Right ventricle myocardium superior (tissue), 1 donor: Measurements from ENCODE around the gene KLC1. TPM values are rescaled to one million over a fixed set of nuclear protein-coding genes. Genes with fewer than 3 reads are reported as not detected.
"Not testable (repeated sequence)": the region's sequence is repeated elsewhere in the genome, so short reads cannot be mapped to it uniquely, and the experiment has no call there.

Experiments
- ATAC-seq: fragments of 200-7000 bp; cut with Tn5 transposase; one replicate; pipeline ENCODE4 v1.9.1; 2020; ENCODE audit warnings: mild to moderate bottlenecking; ENCODE audit not compliant: poor library complexity
- DNase-seq: peaks from one replicate; pipeline ENCODE4 v3.0.0-alpha.2; 2020
- intact Hi-C: fragments of 100-400 bp; cut with DNase I; formaldehyde crosslinking; loops from one replicate; pipeline ENCODE4 v1.11.2; 2022
- total RNA-seq: library from RNA; stranded (reverse); fragmentation: NEBNext Ultra II Directional; extraction: Animal tissue kit (Norgen Biotek cat#: 25700); gene quantifications from one replicate; pipeline ENCODE4 v1.2.1, GENCODE V29; 2021
- donor health status: DM: no; HTN: yes; CAD: no; lungs with severe emphysema.

Gene KLC1
- total RNA-seq, 1 donor from 2014 or later = 152 TPM

DNA sequence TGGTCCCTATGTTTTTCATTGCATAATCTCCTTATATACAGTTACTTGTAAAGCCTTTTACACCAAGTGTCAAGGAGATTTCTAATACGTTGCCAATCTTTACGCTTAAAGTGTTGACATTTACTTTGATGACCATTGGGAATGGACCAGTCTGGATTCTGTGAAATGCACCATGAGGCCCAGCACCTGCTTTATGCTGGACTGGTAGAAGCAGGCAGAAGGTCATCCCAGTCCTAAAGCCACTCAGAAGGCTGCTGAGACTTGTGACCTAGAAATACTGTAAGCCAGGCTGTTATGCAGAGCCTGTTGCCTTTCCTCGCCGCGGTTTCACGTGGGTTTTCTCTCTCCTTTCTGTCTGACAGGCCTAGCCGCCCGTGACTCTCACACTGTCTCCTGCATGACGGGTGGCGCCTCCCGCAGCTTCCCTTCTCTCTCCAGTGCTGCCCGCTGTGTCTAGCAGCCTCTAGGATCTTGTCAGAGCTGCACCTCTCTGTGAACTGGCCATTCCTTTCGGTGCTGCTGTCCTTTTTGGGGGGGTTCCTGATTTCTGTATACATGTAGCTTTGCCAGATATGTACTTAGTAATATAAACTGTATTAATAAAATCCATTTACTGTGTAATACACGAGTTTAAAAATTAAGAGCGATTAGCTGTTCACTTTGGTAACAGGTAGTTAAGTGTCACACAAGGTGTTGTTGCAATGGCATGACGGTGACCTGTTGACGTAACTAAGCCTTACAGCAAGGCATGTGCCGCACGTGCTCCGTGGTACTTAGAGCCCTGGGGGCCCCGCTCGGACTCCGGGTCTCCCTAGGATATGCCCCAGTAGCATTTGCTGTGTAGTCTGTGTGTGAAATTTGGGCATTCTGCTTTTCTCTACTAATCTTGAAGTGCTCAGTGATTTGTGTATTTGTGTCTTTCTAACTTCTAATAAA lies 56.5 kb downstream of the KLC1 start:
- peak; percentile 21 for ATAC-seq
- intact Hi-C loops = no loop called here
- DNase-seq = no peak

DNA sequence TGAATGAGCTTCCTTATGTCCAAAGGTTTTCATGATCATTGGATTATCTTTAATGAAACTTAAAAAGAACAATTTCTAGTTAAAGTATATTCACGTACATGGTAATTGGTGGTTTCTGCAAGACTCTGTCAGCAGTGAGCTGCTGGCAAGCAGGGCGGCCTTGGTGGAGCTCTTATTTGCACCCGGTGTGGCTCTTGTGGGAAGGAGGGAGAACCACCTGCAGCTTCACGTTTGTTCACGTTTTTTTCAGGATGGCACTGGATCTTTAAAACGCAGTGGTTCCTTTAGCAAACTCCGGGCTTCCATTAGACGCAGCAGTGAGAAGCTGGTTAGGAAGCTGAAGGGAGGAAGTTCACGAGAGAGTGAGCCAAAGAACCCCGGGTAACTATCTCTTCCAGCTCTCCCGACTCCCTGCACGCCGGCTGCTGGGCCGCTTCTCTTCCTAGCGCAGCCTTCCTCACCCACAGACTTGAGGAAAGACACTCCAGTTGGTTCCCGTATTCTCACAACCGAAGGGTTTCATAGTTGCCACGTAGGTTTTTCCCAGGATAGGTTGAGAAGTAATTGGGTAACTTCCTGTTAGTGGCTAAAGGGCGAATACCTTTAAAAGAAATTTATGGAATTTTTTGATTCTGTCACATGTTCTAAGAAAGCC lies 57.9 kb downstream of the KLC1 start:
- intact Hi-C loops = no loop called here
- ATAC-seq (no peak), DNase-seq (no peak)

DNA sequence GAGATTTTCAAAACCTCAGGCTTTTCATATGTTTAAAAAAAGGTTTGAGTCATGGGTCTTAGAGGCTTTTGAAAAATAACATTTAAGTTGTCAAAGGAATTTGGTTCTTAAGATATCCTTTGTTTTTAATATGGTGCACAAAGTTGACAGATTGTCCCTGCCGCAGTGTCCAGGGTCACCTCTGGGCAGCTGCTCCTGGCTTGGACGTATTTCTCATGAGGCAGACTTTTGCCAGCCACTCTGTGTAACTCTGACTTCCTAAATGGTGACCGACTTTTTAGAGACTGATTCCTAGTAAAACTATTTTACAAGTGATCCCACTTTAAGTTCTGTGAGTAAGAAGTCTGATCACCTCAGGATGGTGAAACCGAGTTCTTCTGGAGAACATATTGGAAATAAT lies 58.7 kb downstream of the KLC1 start:
- intact Hi-C loops = no loop called here
- ATAC-seq (peak; percentile 44), DNase-seq (no peak)

DNA sequence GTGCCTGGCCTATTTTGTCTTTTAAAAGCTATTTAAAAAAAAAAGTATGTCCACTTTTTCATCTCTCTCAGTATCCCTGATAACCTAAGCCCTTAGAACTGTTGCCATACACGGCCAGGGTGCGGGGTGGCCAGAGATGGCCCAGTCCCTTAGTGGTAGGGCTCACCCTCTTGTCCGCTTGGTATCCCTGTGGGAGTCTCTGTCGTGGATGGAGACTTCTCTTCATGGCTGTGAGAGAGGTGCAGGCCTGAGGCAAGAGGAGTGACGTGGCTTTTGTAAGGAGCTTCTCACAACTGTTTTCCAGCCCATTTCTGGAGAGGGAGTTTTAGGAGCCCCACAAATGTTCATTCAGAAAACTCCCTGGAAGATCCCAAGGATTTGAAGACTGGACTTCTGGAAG lies 59.4 kb downstream of the KLC1 start:
- intact Hi-C loops = no loop called here
- DNase-seq = no peak
- ATAC-seq = no peak

DNA sequence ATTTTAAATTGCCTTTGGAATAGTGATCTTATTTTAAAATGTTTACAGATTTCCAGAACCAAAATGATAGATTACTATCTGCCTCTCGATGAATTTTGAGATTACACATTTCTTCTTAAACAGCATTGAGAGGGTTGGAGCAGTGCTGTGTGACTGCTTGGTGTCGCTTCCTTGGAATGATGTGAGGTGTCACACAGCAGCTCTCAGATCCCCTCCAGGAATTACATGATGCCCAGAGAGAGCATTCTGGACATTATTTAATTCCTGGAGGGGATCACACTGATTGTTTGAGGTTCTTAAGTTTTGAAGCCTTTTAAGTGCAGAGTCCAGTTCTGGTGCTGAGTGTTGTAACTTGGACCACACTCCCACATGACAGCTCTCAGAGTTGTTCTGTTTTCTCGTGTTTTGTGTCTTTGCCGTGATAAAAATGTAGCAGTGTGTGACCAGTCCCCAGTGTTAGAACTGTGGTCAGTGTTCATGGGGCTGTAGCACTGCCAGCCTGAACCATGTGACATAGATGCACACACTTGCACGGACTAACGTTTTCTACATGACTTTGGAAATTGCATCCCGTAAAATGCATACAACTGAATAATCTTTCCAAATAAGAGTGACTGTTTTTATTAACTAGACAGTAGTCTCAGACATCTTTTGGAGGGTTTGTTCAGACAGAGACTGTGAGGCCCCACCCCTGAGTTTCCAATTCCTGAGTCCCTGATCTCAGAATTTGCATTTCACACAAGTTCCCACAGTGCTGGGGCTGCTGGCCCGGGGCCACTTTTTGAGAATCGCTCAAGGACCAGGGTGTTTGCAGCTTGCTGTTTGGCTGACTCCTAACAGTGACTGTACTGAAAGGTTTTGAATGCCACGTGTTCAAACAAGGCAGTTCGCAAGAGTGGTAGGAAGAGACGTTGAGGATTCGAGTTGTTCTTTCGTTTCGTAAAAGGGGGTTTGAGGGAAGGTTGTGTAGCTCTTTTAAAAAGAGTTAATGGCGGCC lies 60.2 kb downstream of the KLC1 start:
- intact Hi-C loops = no loop called here
- DNase-seq = no peak
- ATAC-seq = peak; percentile 62

DNA sequence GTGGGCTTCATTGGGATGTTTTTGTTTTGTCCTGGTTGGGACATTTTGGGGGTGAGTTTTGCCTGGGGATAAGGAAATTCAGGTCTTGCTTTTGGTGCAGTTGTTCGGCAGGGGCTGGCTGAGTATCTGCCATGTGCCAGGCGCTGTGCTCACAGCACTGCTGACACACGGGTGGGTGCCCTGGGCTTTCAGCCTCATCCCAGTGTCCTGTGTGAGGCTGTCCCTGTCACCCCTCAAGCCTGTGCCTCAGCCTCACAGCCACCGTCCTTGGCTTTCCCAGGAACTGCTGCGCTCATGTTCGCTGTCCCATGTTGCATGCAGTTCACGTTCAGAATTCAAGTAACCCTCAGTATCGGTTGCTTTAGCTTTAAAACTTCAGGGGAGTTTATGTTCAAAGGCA lies 61.3 kb downstream of the KLC1 start:
- DNase-seq (no peak), ATAC-seq (no peak)
- intact Hi-C loops = loop anchor here (10.0 kb wide), 1 partner anchor 116 kb away; no protein-coding TSS in a partner anchor

DNA sequence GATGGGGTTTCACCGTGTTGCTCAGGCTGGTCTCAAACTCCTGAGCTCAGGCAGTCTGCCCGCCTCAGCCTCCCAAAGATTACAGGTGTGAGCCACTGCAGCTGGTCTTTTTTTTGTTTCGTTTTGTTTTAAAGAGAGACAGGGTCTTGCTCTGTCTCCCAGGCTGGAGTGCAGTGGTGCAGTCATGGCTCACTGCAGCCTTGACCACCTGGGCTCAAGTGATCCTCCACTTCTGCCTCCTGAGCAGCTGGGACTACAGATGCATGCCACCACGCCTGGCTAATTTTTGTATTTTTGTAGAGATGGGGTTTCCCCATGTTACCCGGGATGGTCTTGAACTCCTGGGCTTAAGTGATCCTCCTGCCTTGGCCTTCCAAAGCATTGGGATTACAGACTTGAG lies 62.6 kb downstream of the KLC1 start:
- DNase-seq, ATAC-seq: not testable (repeated sequence)
- intact Hi-C loops = loop anchor here (10.0 kb wide), 1 partner anchor 117 kb away; no protein-coding TSS in a partner anchor

DNA sequence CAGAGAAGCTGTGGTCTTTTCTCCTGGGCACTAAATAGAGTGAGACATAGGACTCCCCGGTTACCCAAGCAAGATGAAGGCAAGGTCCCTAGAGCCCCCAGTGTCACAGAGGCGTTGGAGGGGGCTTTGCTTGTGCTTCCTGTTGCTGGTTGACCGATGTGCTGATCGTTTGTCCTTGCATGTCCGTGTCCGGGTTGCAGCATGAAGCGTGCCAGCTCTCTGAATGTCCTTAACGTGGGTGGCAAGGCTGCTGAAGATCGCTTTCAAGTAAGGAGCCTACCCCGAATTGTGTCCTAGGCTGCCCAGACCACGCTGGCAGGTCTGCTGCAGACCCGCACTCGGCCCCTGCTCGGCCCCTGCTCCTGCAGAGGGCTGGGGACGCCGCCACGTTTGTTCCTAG lies 63.1 kb downstream of the KLC1 start:
- ATAC-seq = no peak
- intact Hi-C loops = loop anchor here (10.0 kb wide), 1 partner anchor 117 kb away; no protein-coding TSS in a partner anchor
- no peak for DNase-seq

DNA sequence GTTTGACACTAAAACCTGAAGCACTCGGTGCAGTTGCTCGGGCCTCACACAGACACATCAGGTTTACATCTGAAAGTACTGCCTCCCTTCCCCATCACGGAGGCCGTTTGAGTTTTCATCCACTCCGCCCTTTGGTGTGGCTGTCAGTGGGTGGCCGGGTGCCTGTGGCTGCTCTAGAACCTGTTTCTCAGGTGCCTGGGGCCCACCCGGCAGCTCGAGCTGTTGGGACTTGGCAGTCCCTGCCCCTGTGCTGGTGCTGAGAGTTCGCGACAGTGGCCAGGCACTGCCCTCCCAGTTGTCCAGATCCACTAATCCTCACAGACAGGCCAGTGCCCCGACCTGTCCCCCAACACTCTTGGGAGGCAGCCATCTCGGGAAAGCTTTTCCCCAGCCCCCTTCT lies 63.9 kb downstream of the KLC1 start:
- no peak for DNase-seq
- no peak for ATAC-seq
- intact Hi-C loops = loop anchor here (10.0 kb wide), 1 partner anchor 118 kb away; no protein-coding TSS in a partner anchor

DNA sequence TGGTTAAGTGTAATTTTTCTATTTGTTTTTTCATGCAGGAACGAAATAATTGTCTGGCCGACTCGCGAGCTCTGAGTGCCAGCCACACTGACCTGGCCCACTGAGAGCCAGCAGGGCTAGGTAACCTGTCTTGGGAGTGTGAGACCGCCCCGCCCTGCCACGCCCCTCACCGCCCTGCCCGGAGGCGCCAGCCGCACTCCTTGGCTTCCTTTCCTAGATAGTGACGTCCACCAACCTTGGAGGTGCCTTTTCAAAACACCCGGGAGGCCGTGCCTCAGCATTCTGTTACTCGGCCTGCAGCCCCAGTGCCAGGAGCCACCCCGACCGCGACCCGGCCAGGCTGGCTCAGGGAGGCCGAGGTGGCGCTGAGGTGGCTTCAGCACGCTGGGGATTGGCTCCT lies 64.5 kb downstream of the KLC1 start:
- ATAC-seq (no peak), DNase-seq (no peak)
- intact Hi-C loops = loop anchor here (10.0 kb wide), 1 partner anchor 119 kb away; no protein-coding TSS in a partner anchor

DNA sequence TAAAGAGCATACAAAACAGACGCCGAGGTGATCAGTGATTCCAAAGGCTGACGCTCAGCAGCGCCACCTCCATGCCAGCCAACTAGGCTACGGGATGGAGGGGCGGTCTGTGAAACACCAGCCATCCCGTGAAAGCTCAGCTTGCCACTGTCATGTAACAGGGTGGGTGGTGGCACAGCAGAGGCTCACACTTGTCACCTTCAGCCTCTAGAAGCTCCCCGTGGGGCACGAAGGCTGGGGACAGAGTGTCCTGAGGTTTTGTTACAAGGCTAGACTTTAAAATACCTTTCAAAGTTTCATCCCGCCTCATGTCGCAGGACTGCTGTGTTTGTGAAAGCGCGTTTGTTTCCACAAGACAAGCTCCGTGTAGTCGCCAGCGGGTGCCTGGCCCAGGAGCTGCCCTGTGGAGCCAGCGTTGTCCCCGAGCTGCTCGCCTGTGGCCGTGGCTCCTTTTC lies 65.6 kb downstream of the KLC1 start:
- DNase-seq = no peak
- ATAC-seq = no peak
- intact Hi-C loops = loop anchor here (10.0 kb wide), 1 partner anchor 120 kb away; no protein-coding TSS in a partner anchor

DNA sequence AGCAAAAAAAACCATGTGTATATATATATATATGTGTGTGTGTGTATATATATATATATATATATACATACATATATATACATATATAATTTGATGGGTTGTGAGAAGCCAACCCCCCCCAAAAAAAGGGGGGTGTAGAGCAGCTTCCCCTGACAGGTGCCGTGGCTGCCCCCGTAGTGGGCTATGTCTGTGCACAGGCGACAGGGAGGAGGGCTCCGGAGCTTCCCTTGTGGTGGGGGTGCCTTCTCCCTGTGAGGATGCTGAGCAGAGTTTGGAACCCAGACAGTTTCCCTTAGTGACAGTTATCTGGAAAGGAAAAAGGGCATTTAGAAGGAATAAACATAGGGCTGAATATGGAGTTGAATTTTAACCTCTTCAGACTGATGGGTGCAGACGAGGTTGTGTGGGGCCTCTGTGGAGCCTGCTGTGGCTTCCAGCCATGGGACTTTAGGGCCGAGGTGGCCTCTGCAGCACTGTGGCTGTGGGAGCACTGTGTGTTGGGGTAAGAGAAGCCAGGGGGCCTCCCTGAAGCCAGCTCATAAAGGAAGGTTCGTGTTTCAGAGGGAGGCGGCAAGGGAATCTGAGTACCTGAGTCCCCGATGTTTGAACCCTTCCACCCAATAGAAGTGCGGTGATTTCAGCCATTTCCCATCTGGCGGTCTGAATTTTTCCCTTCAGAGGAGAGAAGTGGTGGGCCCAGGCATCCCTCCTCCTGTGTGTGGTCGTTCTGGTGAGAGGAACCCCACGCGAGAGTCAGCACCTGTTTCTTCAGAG lies 66.5 kb downstream of the KLC1 start:
- ATAC-seq (no peak), DNase-seq (no peak)
- intact Hi-C loops = loop anchor here (10.0 kb wide), 1 partner anchor 121 kb away; no protein-coding TSS in a partner anchor

DNA sequence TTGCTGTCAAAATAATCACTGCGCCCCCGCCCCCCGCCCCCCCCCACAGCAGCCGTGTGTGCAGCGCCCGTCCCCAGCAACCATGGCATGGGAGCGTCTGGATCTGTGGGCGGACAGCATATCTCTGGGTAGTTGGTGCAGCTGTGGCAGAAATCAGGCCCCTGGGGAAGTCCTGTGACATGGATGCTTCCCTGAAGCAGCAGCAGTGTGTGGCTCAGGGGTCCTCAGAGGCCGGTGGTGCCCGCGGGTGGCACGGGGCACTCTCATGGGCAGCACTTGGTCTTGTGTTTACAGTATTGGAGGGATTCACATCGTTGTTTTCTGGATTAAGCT lies 67.0 kb downstream of the KLC1 start:
- intact Hi-C loops = loop anchor here (10.0 kb wide), 1 partner anchor 121 kb away; no protein-coding TSS in a partner anchor
- no peak for DNase-seq

DNA sequence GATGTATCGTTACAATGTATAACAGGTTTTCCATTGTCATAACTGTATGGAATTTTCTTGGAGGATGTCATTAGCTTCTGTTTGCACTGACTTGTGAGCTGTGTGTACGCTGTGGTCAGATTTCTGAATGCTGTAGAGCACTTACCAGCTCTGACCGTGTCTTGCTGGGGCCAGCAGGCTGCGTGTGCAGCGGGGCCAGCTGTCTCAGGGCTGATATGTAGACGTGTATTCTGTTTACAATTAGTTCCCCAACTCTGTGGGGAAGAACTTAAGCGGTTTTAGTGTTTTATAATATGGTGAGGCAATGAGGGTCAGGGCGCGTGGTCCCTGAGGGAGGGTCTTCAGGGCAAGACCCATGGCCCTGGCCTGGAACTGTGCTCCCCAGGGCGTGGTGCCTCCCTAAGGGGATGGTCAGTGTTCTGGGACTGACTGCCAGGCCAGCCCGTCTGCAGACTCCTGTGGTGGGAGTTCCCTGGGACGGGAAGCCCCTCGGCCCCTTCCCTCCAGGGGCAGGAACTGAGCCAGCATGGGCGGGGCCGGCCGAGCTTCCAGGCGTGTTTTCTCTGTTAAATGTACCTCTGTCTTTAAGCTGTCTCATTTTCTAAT lies 67.6 kb downstream of the KLC1 start:
- intact Hi-C loops = loop anchor here (10.0 kb wide), 1 partner anchor 122 kb away; no protein-coding TSS in a partner anchor
- ATAC-seq = peak; percentile 44
- DNase-seq = peak; percentile 74

More for the DNA sequence above, 67.0 kb downstream of the KLC1 start:
- no peak for ATAC-seq

DNA sequence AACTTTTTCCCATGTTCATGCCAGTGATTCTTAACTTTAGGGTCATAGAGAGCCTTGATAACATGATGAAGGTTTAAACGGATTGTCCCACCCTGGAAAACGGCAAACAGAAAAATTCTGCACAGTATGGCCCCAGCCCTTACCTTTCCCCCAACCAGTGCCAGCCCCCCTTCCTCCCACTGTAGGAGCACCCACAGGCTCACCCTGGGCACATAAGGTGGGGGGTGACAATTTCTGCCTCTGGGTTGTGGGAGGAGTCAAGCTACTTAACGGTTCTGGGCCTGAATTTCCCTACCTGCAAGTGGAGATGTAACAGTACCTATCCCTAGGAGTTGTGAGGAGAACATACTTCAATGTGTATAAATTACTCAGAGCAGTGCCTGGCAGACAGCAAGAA lies 68.2 kb downstream of the KLC1 start:
- no peak for ATAC-seq
- intact Hi-C loops = loop anchor here (10.0 kb wide), 1 partner anchor 122 kb away; no protein-coding TSS in a partner anchor
- no peak for DNase-seq

DNA sequence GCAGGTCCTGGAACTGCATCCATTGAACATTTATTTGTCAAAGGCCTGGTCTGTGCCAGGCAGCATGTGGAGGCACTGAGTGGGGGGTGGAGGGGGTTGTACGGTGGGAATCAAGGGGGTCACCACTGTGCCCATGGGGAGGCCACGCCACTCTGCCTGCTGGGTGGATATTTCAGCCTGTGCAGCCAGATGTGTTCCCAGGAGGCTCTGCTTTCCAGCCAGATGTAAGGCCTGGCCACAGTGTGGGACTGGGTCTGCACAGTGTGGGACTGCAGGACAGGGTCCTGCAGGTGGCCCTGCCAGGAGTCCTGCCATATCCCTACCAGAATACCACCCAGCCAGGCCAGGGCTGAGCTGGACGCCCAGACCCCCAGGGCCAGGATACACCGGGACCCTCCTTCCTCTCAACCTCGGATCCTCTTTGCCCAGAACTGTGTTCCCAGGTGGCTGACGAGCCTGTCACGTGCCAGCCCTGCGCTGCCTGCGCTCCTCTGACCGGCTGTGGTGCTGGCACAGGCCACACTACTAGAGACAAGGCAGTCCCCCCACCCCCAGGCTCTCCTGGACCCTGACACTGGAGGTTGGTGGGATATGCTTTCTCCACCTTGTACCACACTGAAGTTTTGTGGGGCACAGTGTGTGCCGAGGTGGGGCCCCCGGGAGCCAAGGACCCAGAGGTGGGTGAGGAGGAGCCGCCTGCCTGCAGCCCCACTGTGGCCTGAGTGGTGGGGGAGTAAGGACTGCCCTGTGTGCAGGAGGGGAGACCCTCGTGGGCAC lies 68.8 kb downstream of the KLC1 start:
- no peak for DNase-seq
- no peak for ATAC-seq
- intact Hi-C loops = loop anchor here (10.0 kb wide), 1 partner anchor 123 kb away; no protein-coding TSS in a partner anchor
